ENCODE results near the gene TASOR2.

TASOR2 gene

DNA sequence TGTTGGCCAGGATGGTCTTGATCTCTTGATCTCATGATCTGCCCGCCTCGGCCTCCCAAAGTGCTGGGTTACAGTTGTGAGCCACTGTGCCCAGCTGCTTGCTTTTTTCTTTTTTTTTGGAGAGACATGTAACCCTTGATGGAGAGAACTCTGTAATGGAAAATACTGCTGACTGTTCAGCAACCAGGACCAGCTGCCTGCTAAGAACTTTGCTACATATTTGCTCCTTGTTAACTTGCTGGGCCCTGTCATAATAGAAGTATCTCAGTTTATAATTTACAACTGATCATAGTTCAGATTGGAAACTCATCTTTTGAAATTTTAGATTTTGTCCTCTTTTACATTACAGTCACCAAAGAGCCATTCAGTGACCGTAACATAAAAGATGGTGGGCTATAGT lies 34.9 kb downstream of the TASOR2 start:
- H3K4me1 ChIP-seq (ENCODE audit: control insufficient read depth, insufficient read depth, low read length), result no peaks in the 10 kb centered on the region
- no peak overlapping the region for H3K27ac ChIP-seq (ENCODE audit: low read length)
- H3K4me3 ChIP-seq (ENCODE audit: low read length in 2 of 2), result no peak overlapping the region
- H3K9me3 ChIP-seq (ENCODE audit: control insufficient read depth in 2 of 2, low read length in 2 of 2), result no peaks in the 10 kb centered on the region
- H3K27me3 ChIP-seq (ENCODE audit: control insufficient read depth in 1 of 2, insufficient read depth in 2 of 2, low read length in 2 of 2), result no peaks in the 10 kb centered on the region
- H3K36me3 ChIP-seq (ENCODE audit: control insufficient read depth in 2 of 2, insufficient read depth in 2 of 2, low read length in 2 of 2), result peaks cover 4 to 6% of the 10 kb centered on the region in 2 donors
- H3K9ac ChIP-seq (ENCODE audit: low read length in 2 of 2), result no peak overlapping the region

- H3K4me1 ChIP-seq (ENCODE audit: control insufficient read depth, insufficient read depth, low read length), result no peaks in the 10 kb centered on the region
- H3K4me3 ChIP-seq (ENCODE audit: low read length in 2 of 2), result no peak overlapping the region
- H3K27ac ChIP-seq (ENCODE audit: low read length), result no peak overlapping the region
- H3K36me3 ChIP-seq (ENCODE audit: control insufficient read depth in 2 of 2, insufficient read depth in 2 of 2, low read length in 2 of 2), result peaks cover 4 to 6% of the 10 kb centered on the region in 2 donors
- no peaks in the 10 kb centered on the region for H3K9me3 ChIP-seq (ENCODE audit: control insufficient read depth in 2 of 2, low read length in 2 of 2)
- H3K9ac ChIP-seq (ENCODE audit: low read length in 2 of 2), result no peak overlapping the region
- no peaks in the 10 kb centered on the region for H3K27me3 ChIP-seq (ENCODE audit: control insufficient read depth in 1 of 2, insufficient read depth in 2 of 2, low read length in 2 of 2)
Observed at GRCh38 chr10:5720182-5720581, 35.5 kb downstream of the TASOR2 start.

- no peak overlapping the region for H3K4me3 ChIP-seq (ENCODE audit: low read length in 2 of 2)
- H3K4me1 ChIP-seq (ENCODE audit: control insufficient read depth, insufficient read depth, low read length), result no peaks in the 10 kb centered on the region
- H3K27me3 ChIP-seq (ENCODE audit: control insufficient read depth in 1 of 2, insufficient read depth in 2 of 2, low read length in 2 of 2), result no peaks in the 10 kb centered on the region
- H3K36me3 ChIP-seq (ENCODE audit: control insufficient read depth in 2 of 2, insufficient read depth in 2 of 2, low read length in 2 of 2), result peaks cover 9 to 13% of the 10 kb centered on the region in 2 donors
- no peak overlapping the region for H3K9ac ChIP-seq (ENCODE audit: low read length in 2 of 2)
- H3K27ac ChIP-seq (ENCODE audit: low read length), result no peak overlapping the region
- no peaks in the 10 kb centered on the region for H3K9me3 ChIP-seq (ENCODE audit: control insufficient read depth in 2 of 2, low read length in 2 of 2)
Observed at GRCh38 chr10:5723692-5724091, 39.1 kb downstream of the TASOR2 start.

DNA sequence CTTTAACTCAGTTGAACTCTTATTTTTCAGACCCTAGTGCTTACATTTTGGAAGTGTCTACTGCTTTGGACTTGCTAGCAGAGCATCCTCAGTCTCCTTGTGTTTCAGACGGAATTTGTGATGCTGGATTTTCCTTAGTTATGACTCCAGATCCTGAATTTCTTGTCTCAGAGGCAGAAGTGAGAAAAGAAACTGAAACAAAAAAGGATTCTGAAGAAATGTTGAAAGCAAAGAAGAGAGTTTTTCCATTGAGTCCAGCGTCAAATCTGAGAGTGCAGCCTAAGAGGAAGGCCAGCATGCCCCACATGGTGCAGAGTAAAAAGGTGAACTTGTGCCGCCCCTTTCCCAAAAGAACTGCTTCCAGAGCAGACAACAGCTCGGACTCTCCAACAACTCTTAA lies 46.1 kb downstream of the TASOR2 start:
- peaks cover 17 to 23% of the 10 kb centered on the region in 2 donors for H3K36me3 ChIP-seq (ENCODE audit: control insufficient read depth in 2 of 2, insufficient read depth in 2 of 2, low read length in 2 of 2)
- H3K4me1 ChIP-seq (ENCODE audit: control insufficient read depth, insufficient read depth, low read length), result no peaks in the 10 kb centered on the region
- H3K27ac ChIP-seq (ENCODE audit: low read length), result no peak overlapping the region
- H3K27me3 ChIP-seq (ENCODE audit: control insufficient read depth in 1 of 2, insufficient read depth in 2 of 2, low read length in 2 of 2), result no peaks in the 10 kb centered on the region
- no peak overlapping the region for H3K4me3 ChIP-seq (ENCODE audit: low read length in 2 of 2)
- H3K9ac ChIP-seq (ENCODE audit: low read length in 2 of 2), result no peak overlapping the region
- no peaks in the 10 kb centered on the region for H3K9me3 ChIP-seq (ENCODE audit: control insufficient read depth in 2 of 2, low read length in 2 of 2)

DNA sequence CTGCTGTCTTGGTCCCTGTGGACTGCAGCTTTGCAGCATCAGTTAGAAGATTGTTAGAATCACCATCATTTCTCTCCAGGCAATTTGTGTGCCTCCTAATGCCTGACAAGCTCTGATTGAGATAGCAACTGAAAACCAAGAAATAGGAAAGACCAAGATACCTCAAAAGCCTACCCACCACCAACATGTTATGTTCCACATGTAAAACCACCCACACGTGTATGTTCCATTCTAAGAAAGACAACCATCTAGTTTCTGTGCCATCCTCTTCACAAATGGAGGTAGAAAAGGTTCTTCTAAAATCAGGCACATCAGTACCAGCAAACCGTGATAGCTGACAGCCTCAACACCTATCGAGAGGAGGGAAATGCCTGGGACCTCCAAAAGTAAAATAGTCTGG lies 46.9 kb downstream of the TASOR2 start:
- H3K27me3 ChIP-seq (ENCODE audit: control insufficient read depth in 1 of 2, insufficient read depth in 2 of 2, low read length in 2 of 2), result no peaks in the 10 kb centered on the region
- H3K9ac ChIP-seq (ENCODE audit: low read length in 2 of 2), result no peak overlapping the region
- no peaks in the 10 kb centered on the region for H3K4me1 ChIP-seq (ENCODE audit: control insufficient read depth, insufficient read depth, low read length)
- no peak overlapping the region for H3K4me3 ChIP-seq (ENCODE audit: low read length in 2 of 2)
- H3K36me3 ChIP-seq (ENCODE audit: control insufficient read depth in 2 of 2, insufficient read depth in 2 of 2, low read length in 2 of 2), result peaks cover 17 to 23% of the 10 kb centered on the region in 2 donors
- H3K27ac ChIP-seq (ENCODE audit: low read length), result no peak overlapping the region
- H3K9me3 ChIP-seq (ENCODE audit: control insufficient read depth in 2 of 2, low read length in 2 of 2), result no peaks in the 10 kb centered on the region

- Histone ChIP-seq H3K27me3 (ENCODE audit: control insufficient read depth in 1 of 2, insufficient read depth in 2 of 2, low read length in 2 of 2) (no peaks in the 10 kb centered on the region), H3K9me3 (ENCODE audit: control insufficient read depth in 2 of 2, low read length in 2 of 2) (no peaks in the 10 kb centered on the region), H3K9ac (ENCODE audit: low read length in 2 of 2) (no peak overlapping the region), H3K36me3 (ENCODE audit: control insufficient read depth in 2 of 2, insufficient read depth in 2 of 2, low read length in 2 of 2) (peaks cover 13 to 18% of the 10 kb centered on the region in 2 donors), H3K4me3 (ENCODE audit: low read length in 2 of 2) (no peak overlapping the region), H3K27ac (ENCODE audit: low read length) (no peak overlapping the region), H3K4me1 (ENCODE audit: control insufficient read depth, insufficient read depth, low read length) (no peaks in the 10 kb centered on the region)
Observed at GRCh38 chr10:5732141-5732540, 47.5 kb downstream of the TASOR2 start.
